ENCODE results near the gene RPL9. TPM values are rescaled to one million over a fixed set of nuclear protein-coding genes. Genes with fewer than 3 reads are reported as not detected.

Gene RPL9
- total and polyA plus RNA-seq, 2 of the 13 experiments (the other 11 are each of a cell fraction or from before 2014, with no cell fraction given): 993 to 2,148 TPM

DNA sequence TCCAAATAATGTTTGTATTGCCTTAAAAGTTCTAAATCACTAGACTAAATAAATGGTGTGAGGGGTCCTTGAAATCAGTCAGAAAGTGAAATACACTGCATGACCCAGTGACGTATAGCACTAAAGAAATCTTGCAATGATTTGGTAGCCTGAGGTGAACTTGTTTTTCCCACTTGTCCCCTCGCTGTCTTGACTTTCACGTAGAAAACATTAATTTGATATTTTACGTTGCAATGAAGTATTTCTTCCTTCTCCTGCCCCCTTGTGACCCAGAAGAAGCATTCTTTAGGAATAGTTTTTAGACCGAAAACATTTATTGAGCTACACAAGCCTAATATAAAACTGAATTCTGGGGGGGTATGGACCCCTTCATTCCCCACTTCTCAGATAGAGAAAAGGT lies 48.3 kb downstream of the RPL9 start:
- Histone ChIP-seq H3K4me1 (ENCODE audit: insufficient read depth, low read length) (peaks cover 37% of the 10 kb centered on the region), H3K9me3 (ENCODE audit: low read length) (no peaks in the 10 kb centered on the region), H2AFZ (ENCODE audit: low read length) (peak overlapping the region; percentile 5), H3K9ac (ENCODE audit: insufficient read depth, low read depth, low read length) (peak overlapping the region; percentile 77), H3K27ac (ENCODE audit: extremely low read length, insufficient read depth, low read length) (peak overlapping the region; percentile 96), H3K79me2 (ENCODE audit: insufficient read depth, low read length) (peaks cover 92% of the 10 kb centered on the region), H3K4me3 (replicated peaks in 1 of 3; ENCODE audit: insufficient read depth in 1 of 3, low read depth in 2 of 3, low read length in 3 of 3) (peak overlapping the region; percentile 62 to 99 (median 75)), H4K20me1 (ENCODE audit: insufficient read depth, low read length) (no peaks in the 10 kb centered on the region), H3K4me2 (ENCODE audit: low read depth, low read length) (peak overlapping the region; percentile 83), H3K27me3 (ENCODE audit: control insufficient read depth in 1 of 2, insufficient read depth in 2 of 2, low read length in 2 of 2) (no peaks in the 10 kb centered on the region; a peak in 1 of 5 replicates), H3K36me3 (replicated peaks in 1 of 2; ENCODE audit: control insufficient read depth in 1 of 2, insufficient read depth in 2 of 2, low read length in 2 of 2) (no peaks in the 10 kb centered on the region)
- BruUV-seq (replicated peaks): no TSS peak
- POLR2A ChIA-PET: interaction anchor here (1.4 to 11.5 kb wide), 3 partner anchors 17 to 69 kb away, joined by 6 to 121 read pairs (median 11); partner anchors contain the start of genes LIAS and RPL9
- no peak for ATAC-seq
- no peak for DNase-seq (ENCODE audit: low spot score)
- no peak for FAIRE-seq
- intact Hi-C loops (cut with micrococcal nuclease; ENCODE audit: unreplicated experiment) (loop anchor here (2.0 to 10.0 kb wide), 2 partner anchors 48 to 226 kb away; partner anchors contain the start of genes LIAS, RPL9 and WDR19), in situ Hi-C loops (cut with HindIII; ENCODE audit: extremely low pct_ligation_motif_present, low pct_unique_long_range_greater_than_20kb) (loop anchor here (10.0 kb wide), 1 partner anchor 46 kb away; the partner anchor contains the start of gene RFC1)
- WGBS (ENCODE audit: low lambda C conversion rate): 2% methylated on average over 5 of the region's 5 CpGs
- CTCF ChIA-PET (ENCODE audit: low intra/inter-chr PET ratio, low total read pairs): no interaction called here
- TF ChIP-seq MLLT10 (CRISPR knock-in tag; IDR thresholded peaks at IDR 0.05) (peak; percentile 63; the same call in 1 of the 2 replicates), ZNF441 (CRISPR knock-in tag; IDR thresholded peaks at IDR 0.05; ENCODE audit: borderline replicate concordance) (no peak), CSRNP1 (CRISPR knock-in tag; IDR thresholded peaks at IDR 0.05) (no peak), TAF1 (CRISPR knock-in tag; IDR thresholded peaks at IDR 0.05) (peak; percentile 5; the same call in 1 of the 2 replicates), ATF6 (CRISPR knock-in tag; conservative IDR thresholded peaks at IDR 0.05) (no peak), POLR2AphosphoS5 (IDR thresholded peaks at IDR 0.05; ENCODE audit: low read depth, low read length) (0 out of 2 replicates have a peak, but pooled peaks have one; percentile 8), ZNF362 (CRISPR knock-in tag; IDR thresholded peaks at IDR 0.05; ENCODE audit: borderline replicate concordance) (no peak), BORCS8-MEF2B (CRISPR knock-in tag; IDR thresholded peaks at IDR 0.05) (no peak), ATF1 (CRISPR knock-in tag; IDR thresholded peaks at IDR 0.05) (peak; percentile 51; the same call in 1 of the 2 replicates), SNRNP70 (IDR thresholded peaks at IDR 0.05; ENCODE audit: low read depth, low read length) (no peak), GABPB1 (CRISPR knock-in tag; IDR thresholded peaks at IDR 0.05) (no peak), KDM1A (CRISPR knock-in tag; IDR thresholded peaks at IDR 0.05) (no peak), ZNF12 (CRISPR knock-in tag; IDR thresholded peaks at IDR 0.05) (0 out of 2 replicates have a peak, but pooled peaks have one; percentile 47)
- TF ChIP-seq, protein P1, sequence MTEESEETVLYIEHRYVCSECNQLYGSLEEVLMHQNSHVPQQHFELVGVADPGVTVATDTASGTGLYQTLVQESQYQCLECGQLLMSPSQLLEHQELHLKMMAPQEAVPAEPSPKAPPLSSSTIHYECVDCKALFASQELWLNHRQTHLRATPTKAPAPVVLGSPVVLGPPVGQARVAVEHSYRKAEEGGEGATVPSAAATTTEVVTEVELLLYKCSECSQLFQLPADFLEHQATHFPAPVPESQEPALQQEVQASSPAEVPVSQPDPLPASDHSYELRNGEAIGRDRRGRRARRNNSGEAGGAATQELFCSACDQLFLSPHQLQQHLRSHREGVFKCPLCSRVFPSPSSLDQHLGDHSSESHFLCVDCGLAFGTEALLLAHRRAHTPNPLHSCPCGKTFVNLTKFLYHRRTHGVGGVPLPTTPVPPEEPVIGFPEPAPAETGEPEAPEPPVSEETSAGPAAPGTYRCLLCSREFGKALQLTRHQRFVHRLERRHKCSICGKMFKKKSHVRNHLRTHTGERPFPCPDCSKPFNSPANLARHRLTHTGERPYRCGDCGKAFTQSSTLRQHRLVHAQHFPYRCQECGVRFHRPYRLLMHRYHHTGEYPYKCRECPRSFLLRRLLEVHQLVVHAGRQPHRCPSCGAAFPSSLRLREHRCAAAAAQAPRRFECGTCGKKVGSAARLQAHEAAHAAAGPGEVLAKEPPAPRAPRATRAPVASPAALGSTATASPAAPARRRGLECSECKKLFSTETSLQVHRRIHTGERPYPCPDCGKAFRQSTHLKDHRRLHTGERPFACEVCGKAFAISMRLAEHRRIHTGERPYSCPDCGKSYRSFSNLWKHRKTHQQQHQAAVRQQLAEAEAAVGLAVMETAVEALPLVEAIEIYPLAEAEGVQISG (CRISPR knock-in tag; IDR thresholded peaks at IDR 0.05): no peak
- TF ChIP-seq, protein P2, sequence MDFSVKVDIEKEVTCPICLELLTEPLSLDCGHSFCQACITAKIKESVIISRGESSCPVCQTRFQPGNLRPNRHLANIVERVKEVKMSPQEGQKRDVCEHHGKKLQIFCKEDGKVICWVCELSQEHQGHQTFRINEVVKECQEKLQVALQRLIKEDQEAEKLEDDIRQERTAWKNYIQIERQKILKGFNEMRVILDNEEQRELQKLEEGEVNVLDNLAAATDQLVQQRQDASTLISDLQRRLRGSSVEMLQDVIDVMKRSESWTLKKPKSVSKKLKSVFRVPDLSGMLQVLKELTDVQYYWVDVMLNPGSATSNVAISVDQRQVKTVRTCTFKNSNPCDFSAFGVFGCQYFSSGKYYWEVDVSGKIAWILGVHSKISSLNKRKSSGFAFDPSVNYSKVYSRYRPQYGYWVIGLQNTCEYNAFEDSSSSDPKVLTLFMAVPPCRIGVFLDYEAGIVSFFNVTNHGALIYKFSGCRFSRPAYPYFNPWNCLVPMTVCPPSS (IDR thresholded peaks at IDR 0.05): no peak

Measured in HepG2 (cell line).